DOHH2 (cell line): ENCODE data around the gene CDH4.

Source experiments
- H3F3A ChIP-seq: fragments of 200-600 bp; sonication (generic), shearing (Covaris generic); 2 replicates; pipeline ENCODE4 v1.6.0; 2016; ENCODE audit warnings: antibody characterized with exemption, mild to moderate bottlenecking; ENCODE audit not compliant: control insufficient read depth, insufficient read depth
- H3K27ac ChIP-seq: fragments of 200-600 bp; sonication (generic); 2 replicates; pipeline ENCODE4 v1.5.1; 2014; ENCODE audit warnings: low read depth, mild to moderate bottlenecking, low read length, moderate library complexity
- H3K27me3 ChIP-seq: fragments of 200-600 bp; sonication (generic); 2 replicates; pipeline ENCODE4 v1.6.1; 2014; ENCODE audit warnings: mild to moderate bottlenecking, low read length, mixed read lengths; ENCODE audit not compliant: control insufficient read depth
- H3K36me3 ChIP-seq: fragments of 200-600 bp; sonication (generic); 2 replicates; pipeline ENCODE4 v1.6.1; 2014; ENCODE audit warnings: mild to moderate bottlenecking, low read length, moderate library complexity, mixed read lengths; ENCODE audit not compliant: control insufficient read depth
- H3K4me1 ChIP-seq: fragments of 200-600 bp; sonication (generic); 2 replicates; pipeline ENCODE4 v1.6.1; 2014; ENCODE audit warnings: mild to moderate bottlenecking, low read length, mixed read lengths; ENCODE audit not compliant: control insufficient read depth
- H3K4me2 ChIP-seq: fragments of 200-600 bp; sonication (generic); 2 replicates; pipeline ENCODE4 v1.6.0; 2014; ENCODE audit warnings: mild to moderate bottlenecking, low read length, moderate library complexity
- H3K4me3 ChIP-seq: fragments of 200-600 bp; sonication (generic); 2 replicates; pipeline ENCODE4 v1.5.1; 2014; ENCODE audit warnings: mild to moderate bottlenecking, low read length, mixed read lengths
- H3K79me2 ChIP-seq: fragments of 200-600 bp; sonication (generic); 2 replicates; pipeline ENCODE4 v1.6.1; 2014; ENCODE audit warnings: mild to moderate bottlenecking, low read length, mixed read lengths; ENCODE audit not compliant: control insufficient read depth
- H3K9me2 ChIP-seq: fragments of 200-600 bp; sonication (generic); replicated peaks from 2 replicates; pipeline ENCODE4 v1.6.1; 2014; ENCODE audit warnings: mild to moderate bottlenecking, low read length, mixed read lengths; ENCODE audit not compliant: control insufficient read depth
- H3K9me3 ChIP-seq: fragments of 200-600 bp; sonication (generic); 2 replicates; pipeline ENCODE4 v1.6.1; 2014; ENCODE audit warnings: antibody characterized with exemption, low read length, mixed read lengths; ENCODE audit not compliant: control insufficient read depth, insufficient read depth
- H4K20me1 ChIP-seq: fragments of 200-600 bp; sonication (generic); 2 replicates; pipeline ENCODE4 v1.6.0; 2014; ENCODE audit warnings: low read depth, mild to moderate bottlenecking, antibody characterized with exemption, low read length, moderate library complexity; ENCODE audit not compliant: control insufficient read depth, insufficient read depth
- EZH2phosphoT487 ChIP-seq: fragments of 200-600 bp; sonication (generic); IDR thresholded peaks from 2 replicates; pipeline ENCODE4 v1.6.1; 2017; ENCODE audit warnings: borderline replicate concordance, mild to moderate bottlenecking, antibody characterized with exemption, low read length, moderate library complexity, mixed read lengths
- TF ChIP-seq, protein P1 (sequence below): fragments of 200-600 bp; sonication (generic); IDR thresholded peaks from one replicate; pipeline ENCODE4 v1.5.1; 2014; ENCODE audit warnings: antibody characterized with exemption, mild to moderate bottlenecking, low read depth, low read length; ENCODE audit not compliant: poor library complexity, severe bottlenecking

CDH4 gene

DNA sequence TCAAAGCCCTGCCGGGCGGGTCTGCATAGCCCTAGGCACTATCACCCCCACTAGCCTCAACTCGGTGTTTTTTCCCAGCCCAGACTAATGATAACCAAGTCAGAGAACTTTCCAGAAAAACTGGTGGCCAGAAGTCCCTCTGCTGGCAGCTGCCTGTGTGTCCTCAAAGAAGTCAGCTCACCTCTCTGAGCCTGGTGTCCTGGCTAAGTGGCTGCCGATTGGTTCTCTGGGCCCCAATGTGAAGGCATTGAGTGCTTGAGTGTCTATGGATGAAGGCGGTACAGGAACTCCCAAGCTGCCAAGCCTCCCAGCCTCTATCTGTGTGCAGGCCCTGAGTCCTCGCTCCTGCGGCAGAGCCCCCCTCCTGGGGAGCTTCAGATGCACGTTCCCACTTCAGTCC, 458.0 kb downstream of the CDH4 start:
- Histone ChIP-seq H3K9me3 (no peaks in the 10 kb centered on the region), H3K36me3 (no peaks in the 10 kb centered on the region), H3K9me2 (no peaks in the 10 kb centered on the region), H3K4me2 (no peak overlapping the region), H3K27me3 (no peaks in the 10 kb centered on the region), H3K79me2 (no peaks in the 10 kb centered on the region), H3K27ac (no peak overlapping the region), H4K20me1 (no peaks in the 10 kb centered on the region), H3F3A (no peaks in the 10 kb centered on the region), H3K4me1 (no peaks in the 10 kb centered on the region), H3K4me3 (no peak overlapping the region)
- TF ChIP-seq EZH2phosphoT487, result no peak
- TF ChIP-seq, protein P1, sequence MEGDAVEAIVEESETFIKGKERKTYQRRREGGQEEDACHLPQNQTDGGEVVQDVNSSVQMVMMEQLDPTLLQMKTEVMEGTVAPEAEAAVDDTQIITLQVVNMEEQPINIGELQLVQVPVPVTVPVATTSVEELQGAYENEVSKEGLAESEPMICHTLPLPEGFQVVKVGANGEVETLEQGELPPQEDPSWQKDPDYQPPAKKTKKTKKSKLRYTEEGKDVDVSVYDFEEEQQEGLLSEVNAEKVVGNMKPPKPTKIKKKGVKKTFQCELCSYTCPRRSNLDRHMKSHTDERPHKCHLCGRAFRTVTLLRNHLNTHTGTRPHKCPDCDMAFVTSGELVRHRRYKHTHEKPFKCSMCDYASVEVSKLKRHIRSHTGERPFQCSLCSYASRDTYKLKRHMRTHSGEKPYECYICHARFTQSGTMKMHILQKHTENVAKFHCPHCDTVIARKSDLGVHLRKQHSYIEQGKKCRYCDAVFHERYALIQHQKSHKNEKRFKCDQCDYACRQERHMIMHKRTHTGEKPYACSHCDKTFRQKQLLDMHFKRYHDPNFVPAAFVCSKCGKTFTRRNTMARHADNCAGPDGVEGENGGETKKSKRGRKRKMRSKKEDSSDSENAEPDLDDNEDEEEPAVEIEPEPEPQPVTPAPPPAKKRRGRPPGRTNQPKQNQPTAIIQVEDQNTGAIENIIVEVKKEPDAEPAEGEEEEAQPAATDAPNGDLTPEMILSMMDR, result no peak

DNA sequence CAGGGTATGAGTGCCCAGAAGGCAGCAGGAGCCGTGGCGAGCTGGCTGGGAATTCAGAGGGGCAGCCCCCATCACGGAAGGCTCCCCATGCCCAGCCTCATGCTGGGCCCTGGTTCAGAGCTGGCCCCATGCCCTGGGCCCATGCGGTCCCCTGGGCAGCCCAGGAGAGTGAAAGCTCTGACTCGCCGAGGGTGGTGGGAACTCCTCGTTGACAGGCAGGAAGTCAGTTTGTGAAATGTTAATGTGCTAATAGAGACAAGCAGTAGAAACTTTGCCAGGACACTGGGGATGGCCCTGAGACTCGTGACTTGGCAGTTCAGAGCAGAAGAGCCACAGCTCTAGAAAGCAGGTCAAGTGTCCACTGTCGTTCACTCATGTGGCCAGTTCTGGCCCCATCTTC, 460.6 kb downstream of the CDH4 start:
- no peaks in the 10 kb centered on the region for H3K36me3 ChIP-seq
- no peaks in the 10 kb centered on the region for H3K9me3 ChIP-seq
- no peak overlapping the region for H3K4me2 ChIP-seq
- no peak overlapping the region for H3K4me3 ChIP-seq
- H3F3A ChIP-seq, result no peaks in the 10 kb centered on the region
- H3K79me2 ChIP-seq, result no peaks in the 10 kb centered on the region
- no peaks in the 10 kb centered on the region for H3K27me3 ChIP-seq
- no peaks in the 10 kb centered on the region for H3K4me1 ChIP-seq
- no peak overlapping the region for H3K27ac ChIP-seq
- H3K9me2 ChIP-seq, result no peaks in the 10 kb centered on the region
- no peaks in the 10 kb centered on the region for H4K20me1 ChIP-seq
- TF ChIP-seq EZH2phosphoT487, result no peak
- TF ChIP-seq, protein P1, result no peak

DNA sequence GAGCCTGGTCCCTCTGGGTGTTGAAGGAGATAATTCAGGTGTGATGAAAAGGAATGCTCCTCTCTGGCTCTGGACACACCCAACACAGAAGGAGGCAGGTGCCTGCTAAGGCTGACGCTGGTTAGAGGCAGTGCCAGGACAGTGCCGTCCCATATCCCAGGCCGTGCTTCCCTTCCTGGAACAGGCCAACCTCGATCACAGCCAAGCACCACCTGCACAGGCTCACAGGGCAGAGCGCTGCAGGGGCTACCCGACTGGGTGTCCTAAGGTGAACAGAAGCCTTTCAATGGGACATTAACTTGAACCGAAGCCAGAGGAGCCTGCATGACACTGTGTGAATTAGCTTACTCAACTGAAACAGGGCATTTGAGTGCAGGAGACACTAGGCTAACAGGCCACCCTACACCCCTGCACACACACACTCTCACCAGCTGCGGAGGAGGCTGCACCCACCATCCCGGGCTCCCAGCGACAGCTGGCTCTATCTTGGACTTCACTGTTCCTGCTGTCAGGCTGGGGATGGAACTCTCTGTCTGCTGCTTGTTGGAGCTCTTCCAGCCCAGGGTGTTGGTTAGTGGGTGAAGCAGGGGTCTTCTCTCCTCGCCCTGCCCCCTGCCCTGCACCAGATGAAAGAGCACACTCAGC, 466.4 kb downstream of the CDH4 start:
- TF ChIP-seq, protein P1, result no peak

More for the DNA sequence above, 466.4 kb downstream of the CDH4 start:
- Histone ChIP-seq H3K9me2 (no peaks in the 10 kb centered on the region), H3K4me3 (no peak overlapping the region), H3K27me3 (no peaks in the 10 kb centered on the region), H3K4me1 (no peaks in the 10 kb centered on the region), H3K79me2 (no peaks in the 10 kb centered on the region), H3K4me2 (no peak overlapping the region), H3K36me3 (no peaks in the 10 kb centered on the region), H3K9me3 (no peaks in the 10 kb centered on the region), H3K27ac (no peak overlapping the region), H3F3A (no peaks in the 10 kb centered on the region), H4K20me1 (no peaks in the 10 kb centered on the region)
